Panc1 (cell line): ENCODE data around the gene CDH13. TPM values are rescaled to one million over a fixed set of nuclear protein-coding genes. Genes with fewer than 3 reads are reported as not detected.

Experiments
- ATAC-seq: fragments of 200-7000 bp; cut with Tn5 transposase; 2 replicates; pipeline ENCODE4 v1.9.1; 2020; ENCODE audit warnings: mild to moderate bottlenecking, moderate library complexity
- BruUV-seq: library from RNA; stranded (reverse); fragments of 400-500 nt; replicated peaks from 2 replicates; lab custom pipeline; 2021; lab: Mats Ljungman, UMichigan
- CTCF ChIA-PET: fragments of 300-600 bp; sonication (Branson Sonifier 250); formaldehyde crosslinking; loops from one replicate; lab custom pipeline; 2022; ENCODE audit warnings: antibody characterized with exemption; lab: Charles Lee
- POLR2A ChIA-PET: fragments of 300-600 bp; sonication (Branson Sonifier 250); formaldehyde crosslinking; loops from one replicate; lab custom pipeline; 2022; ENCODE audit warnings: antibody characterized with exemption; lab: Charles Lee
- DNase-seq: peaks from one replicate; pipeline ENCODE4 v3.0.0-alpha.2; 2010; ENCODE audit warnings: low read depth, low spot score
- H3K27ac ChIP-seq: 2 replicates; pipeline ENCODE4 v1.5.1; 2011; ENCODE audit warnings: mild to moderate bottlenecking, low read length, inconsistent platforms
- H3K27me3 ChIP-seq: fragments of 200-500 bp; sonication (Bioruptor generic); 2 replicates; pipeline ENCODE4 v1.6.0; 2014; ENCODE audit warnings: low read length, inconsistent platforms; ENCODE audit not compliant: control insufficient read depth, insufficient read depth
- H3K36me3 ChIP-seq: fragments of 200-500 bp; sonication (Bioruptor generic); 2 replicates; pipeline ENCODE4 v1.5.1; 2014; ENCODE audit warnings: inconsistent platforms, mild to moderate bottlenecking, low read length, moderate library complexity; ENCODE audit not compliant: control insufficient read depth, insufficient read depth
- H3K4me1 ChIP-seq: 2 replicates; pipeline ENCODE4 v1.5.1; 2011; ENCODE audit warnings: inconsistent platforms, mild to moderate bottlenecking, low read length, moderate library complexity; ENCODE audit not compliant: control insufficient read depth, insufficient read depth
- H3K4me3 ChIP-seq, 2 experiments: 2 replicates each; pipeline ENCODE4 v1.5.1; 2011 to 2012; ENCODE audit warnings: low read depth in 2 of 2, low read length in 2 of 2, mild to moderate bottlenecking in 2 of 2, inconsistent platforms in 1 of 2, moderate library complexity in 1 of 2
- H3K9me3 ChIP-seq: fragments of 200-500 bp; sonication (Bioruptor generic); 2 replicates; pipeline ENCODE4 v1.5.1; 2014; ENCODE audit warnings: low read depth, mild to moderate bottlenecking, inconsistent platforms, low read length, moderate library complexity; ENCODE audit not compliant: control insufficient read depth, insufficient read depth
- POLR2AphosphoS5 ChIP-seq: IDR thresholded peaks from 2 replicates; pipeline ENCODE4 v1.6.1; 2012; ENCODE audit warnings: mild to moderate bottlenecking, low read depth, low read length, moderate library complexity
- SIN3A ChIP-seq: IDR thresholded peaks from 2 replicates; pipeline ENCODE4 v1.6.1; 2012; ENCODE audit warnings: low read depth, mild to moderate bottlenecking, low read length, moderate library complexity, borderline replicate concordance; ENCODE audit not compliant: insufficient read depth
- TCF7L2 ChIP-seq: IDR thresholded peaks from 2 replicates; pipeline ENCODE4 v1.6.1; 2011; ENCODE audit warnings: mild to moderate bottlenecking, low read depth, low read length, inconsistent platforms
- in situ Hi-C: cut with HindIII; loops from 2 replicates; pipeline ENCODE4 v1.10.0; 2016; ENCODE audit warnings: low sequenced_read_pairs, low pct_unique_long_range_greater_than_20kb
- intact Hi-C: fragments of 100-400 bp; cut with micrococcal nuclease; formaldehyde crosslinking; loops from one replicate; pipeline ENCODE4 v1.10.0; 2022; ENCODE audit not compliant: unreplicated experiment
- total RNA-seq: library from RNA; stranded (reverse); gene quantifications from one replicate; pipeline ENCODE4 v1.2.1, GENCODE V29; 2021; ENCODE audit not compliant: unreplicated experiment
- TF ChIP-seq, protein P1 (sequence below): fragments of 450-650 bp; IDR thresholded peaks from 2 replicates; pipeline ENCODE4 v1.5.1; 2017; ENCODE audit warnings: mild to moderate bottlenecking
- TF ChIP-seq, protein P2 (sequence below), 2 experiments: IDR thresholded peaks; 2 replicates each; pipeline ENCODE4 v1.6.1; 2011 to 2012; ENCODE audit warnings: low read depth in 2 of 2, control low read depth in 1 of 2, low read length in 1 of 2, mild to moderate bottlenecking in 1 of 2, moderate library complexity in 1 of 2; ENCODE audit not compliant: insufficient read depth in 1 of 2

The CDH13 gene
- total RNA-seq, 1 experiment from 2014 or later, result not detected

DNA sequence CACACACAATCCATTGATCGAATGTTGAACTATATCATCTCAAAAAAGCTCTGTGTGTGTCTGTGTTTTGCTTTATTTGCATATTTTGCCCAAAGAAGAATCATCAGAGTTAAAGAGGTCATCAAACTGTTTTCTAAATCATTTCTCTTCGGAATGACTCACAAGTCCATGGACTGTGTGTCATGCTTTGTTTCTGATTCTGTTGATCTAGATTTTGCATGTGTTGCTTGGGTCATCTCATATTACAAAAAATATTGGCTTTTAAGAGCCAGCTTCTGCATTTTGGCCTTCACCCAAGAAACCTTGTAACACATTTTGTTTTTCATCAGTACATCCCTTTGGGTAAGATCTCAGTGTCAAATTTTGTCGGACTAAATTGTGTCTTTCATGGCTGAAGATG lies 709.8 kb downstream of the CDH13 start:
- Histone ChIP-seq H3K27me3 (peaks cover 2% of the 10 kb centered on the region; the same call in 1 of the 2 replicates), H3K27ac (no peak overlapping the region), H3K9me3 (no peaks in the 10 kb centered on the region), H3K4me1 (no peaks in the 10 kb centered on the region), H3K4me3 (no peak overlapping the region), H3K36me3 (no peaks in the 10 kb centered on the region)
- BruUV-seq, result no TSS peak
- ATAC-seq, result no peak
- ChIA-PET CTCF (no interaction called here), POLR2A (no interaction called here)
- TF ChIP-seq POLR2AphosphoS5 (no peak), TCF7L2 (no peak), SIN3A (no peak)
- TF ChIP-seq, protein P1, sequence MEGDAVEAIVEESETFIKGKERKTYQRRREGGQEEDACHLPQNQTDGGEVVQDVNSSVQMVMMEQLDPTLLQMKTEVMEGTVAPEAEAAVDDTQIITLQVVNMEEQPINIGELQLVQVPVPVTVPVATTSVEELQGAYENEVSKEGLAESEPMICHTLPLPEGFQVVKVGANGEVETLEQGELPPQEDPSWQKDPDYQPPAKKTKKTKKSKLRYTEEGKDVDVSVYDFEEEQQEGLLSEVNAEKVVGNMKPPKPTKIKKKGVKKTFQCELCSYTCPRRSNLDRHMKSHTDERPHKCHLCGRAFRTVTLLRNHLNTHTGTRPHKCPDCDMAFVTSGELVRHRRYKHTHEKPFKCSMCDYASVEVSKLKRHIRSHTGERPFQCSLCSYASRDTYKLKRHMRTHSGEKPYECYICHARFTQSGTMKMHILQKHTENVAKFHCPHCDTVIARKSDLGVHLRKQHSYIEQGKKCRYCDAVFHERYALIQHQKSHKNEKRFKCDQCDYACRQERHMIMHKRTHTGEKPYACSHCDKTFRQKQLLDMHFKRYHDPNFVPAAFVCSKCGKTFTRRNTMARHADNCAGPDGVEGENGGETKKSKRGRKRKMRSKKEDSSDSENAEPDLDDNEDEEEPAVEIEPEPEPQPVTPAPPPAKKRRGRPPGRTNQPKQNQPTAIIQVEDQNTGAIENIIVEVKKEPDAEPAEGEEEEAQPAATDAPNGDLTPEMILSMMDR, result no peak
- TF ChIP-seq, protein P2, sequence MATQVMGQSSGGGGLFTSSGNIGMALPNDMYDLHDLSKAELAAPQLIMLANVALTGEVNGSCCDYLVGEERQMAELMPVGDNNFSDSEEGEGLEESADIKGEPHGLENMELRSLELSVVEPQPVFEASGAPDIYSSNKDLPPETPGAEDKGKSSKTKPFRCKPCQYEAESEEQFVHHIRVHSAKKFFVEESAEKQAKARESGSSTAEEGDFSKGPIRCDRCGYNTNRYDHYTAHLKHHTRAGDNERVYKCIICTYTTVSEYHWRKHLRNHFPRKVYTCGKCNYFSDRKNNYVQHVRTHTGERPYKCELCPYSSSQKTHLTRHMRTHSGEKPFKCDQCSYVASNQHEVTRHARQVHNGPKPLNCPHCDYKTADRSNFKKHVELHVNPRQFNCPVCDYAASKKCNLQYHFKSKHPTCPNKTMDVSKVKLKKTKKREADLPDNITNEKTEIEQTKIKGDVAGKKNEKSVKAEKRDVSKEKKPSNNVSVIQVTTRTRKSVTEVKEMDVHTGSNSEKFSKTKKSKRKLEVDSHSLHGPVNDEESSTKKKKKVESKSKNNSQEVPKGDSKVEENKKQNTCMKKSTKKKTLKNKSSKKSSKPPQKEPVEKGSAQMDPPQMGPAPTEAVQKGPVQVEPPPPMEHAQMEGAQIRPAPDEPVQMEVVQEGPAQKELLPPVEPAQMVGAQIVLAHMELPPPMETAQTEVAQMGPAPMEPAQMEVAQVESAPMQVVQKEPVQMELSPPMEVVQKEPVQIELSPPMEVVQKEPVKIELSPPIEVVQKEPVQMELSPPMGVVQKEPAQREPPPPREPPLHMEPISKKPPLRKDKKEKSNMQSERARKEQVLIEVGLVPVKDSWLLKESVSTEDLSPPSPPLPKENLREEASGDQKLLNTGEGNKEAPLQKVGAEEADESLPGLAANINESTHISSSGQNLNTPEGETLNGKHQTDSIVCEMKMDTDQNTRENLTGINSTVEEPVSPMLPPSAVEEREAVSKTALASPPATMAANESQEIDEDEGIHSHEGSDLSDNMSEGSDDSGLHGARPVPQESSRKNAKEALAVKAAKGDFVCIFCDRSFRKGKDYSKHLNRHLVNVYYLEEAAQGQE (IDR thresholded peaks at IDR 0.05; ENCODE audit: insufficient read depth in 1 of 2, low read depth in 2 of 2, low read length in 1 of 2), result no peak
- in situ Hi-C loops (no loop called here), intact Hi-C loops (no loop called here)
- no peak for DNase-seq

DNA sequence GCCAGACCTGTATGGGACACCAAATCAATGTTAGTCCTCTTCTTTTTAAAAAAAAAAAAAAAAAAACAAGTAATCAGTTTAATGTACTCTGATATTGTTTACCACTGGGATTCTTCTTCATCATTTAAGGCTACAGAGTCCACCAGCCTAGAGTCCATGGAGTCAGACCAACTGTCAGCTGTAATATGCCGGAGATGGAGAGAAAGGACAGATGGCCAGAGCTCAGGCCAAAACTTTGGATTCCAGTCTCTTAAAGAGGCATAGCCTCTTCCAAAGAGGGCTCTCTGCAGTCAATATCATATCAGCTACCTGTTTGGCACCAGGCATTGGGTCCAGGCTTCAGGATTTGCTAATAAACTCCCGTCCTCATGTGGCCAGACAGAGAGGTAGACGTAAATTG lies 711.4 kb downstream of the CDH13 start:
- CTCF ChIA-PET, result no interaction called here
- no peak for ATAC-seq

More for the DNA sequence above, 711.4 kb downstream of the CDH13 start:
- POLR2A ChIA-PET, result no interaction called here
- TF ChIP-seq TCF7L2 (no peak), SIN3A (no peak), POLR2AphosphoS5 (no peak)
- TF ChIP-seq, protein P1, result no peak
- DNase-seq, result no peak
- Histone ChIP-seq H3K27me3 (peaks cover 2% of the 10 kb centered on the region; the same call in 1 of the 2 replicates), H3K27ac (no peak overlapping the region), H3K36me3 (no peaks in the 10 kb centered on the region), H3K4me1 (no peaks in the 10 kb centered on the region), H3K9me3 (no peaks in the 10 kb centered on the region), H3K4me3 (no peak overlapping the region)
- BruUV-seq, result no TSS peak
- in situ Hi-C loops (no loop called here), intact Hi-C loops (no loop called here)
